ENCODE results near the gene SMYD4.
"Not testable (repeated sequence)": the region's sequence is repeated elsewhere in the genome, so short reads cannot be mapped to it uniquely, and the experiment has no call there.

The SMYD4 gene

GRCh38 chr17:1807890-1808289 is 21.8 kb downstream of the SMYD4 start:
- in situ Hi-C loops (cut with MboI; ENCODE audit: low sequenced_read_pairs), result no loop called here
- Histone ChIP-seq H3K36me3 (replicated peaks) (peaks cover 34% of the 10 kb centered on the region), H3K4me1 (peaks cover 2% of the 10 kb centered on the region; the same call in 1 of the 2 replicates), H3K9me3 (no peaks in the 10 kb centered on the region), H3K4me3 (no peak overlapping the region), H3K27me3 (ENCODE audit: low read depth) (no peaks in the 10 kb centered on the region)
- no peak for DNase-seq (ENCODE audit: low spot score in 2 of 2)

- H3K4me1 ChIP-seq, result no peaks in the 10 kb centered on the region
- no peak for DNase-seq (ENCODE audit: low spot score in 2 of 2)
- peaks cover 32% of the 10 kb centered on the region for H3K36me3 ChIP-seq (replicated peaks)
- H3K9me3 ChIP-seq, result no peaks in the 10 kb centered on the region
- in situ Hi-C loops (cut with MboI; ENCODE audit: low sequenced_read_pairs), result no loop called here
- no peaks in the 10 kb centered on the region for H3K27me3 ChIP-seq (ENCODE audit: low read depth)
- no peak overlapping the region for H3K4me3 ChIP-seq
Observed at GRCh38 chr17:1803280-1803679, 26.4 kb downstream of the SMYD4 start.

GRCh38 chr17:1802429-1802828 is 27.3 kb downstream of the SMYD4 start:
- Histone ChIP-seq H3K4me1 (no peaks in the 10 kb centered on the region), H3K27me3 (ENCODE audit: low read depth) (no peaks in the 10 kb centered on the region), H3K36me3 (replicated peaks) (peaks cover 34% of the 10 kb centered on the region), H3K4me3 (no peak overlapping the region), H3K9me3 (no peaks in the 10 kb centered on the region)
- in situ Hi-C loops (cut with MboI; ENCODE audit: low sequenced_read_pairs), result no loop called here
- no peak for DNase-seq (ENCODE audit: low spot score in 2 of 2)

- Histone ChIP-seq H3K27me3 (ENCODE audit: low read depth) (no peaks in the 10 kb centered on the region), H3K9me3 (no peaks in the 10 kb centered on the region), H3K36me3 (replicated peaks) (peaks cover 42% of the 10 kb centered on the region), H3K4me3 (no peak overlapping the region), H3K4me1 (no peaks in the 10 kb centered on the region)
- in situ Hi-C loops (cut with MboI; ENCODE audit: low sequenced_read_pairs), result no loop called here
- no peak for DNase-seq (ENCODE audit: low spot score in 2 of 2)
Observed at GRCh38 chr17:1800712-1801111, 29.0 kb downstream of the SMYD4 start.

GRCh38 chr17:1800240-1800639 is 29.5 kb downstream of the SMYD4 start:
- peaks cover 42% of the 10 kb centered on the region for H3K36me3 ChIP-seq (replicated peaks)

GRCh38 chr17:1797846-1798245 is 31.9 kb downstream of the SMYD4 start:
- H3K4me3 ChIP-seq; H3K27me3 ChIP-seq (ENCODE audit: low read depth); DNase-seq (ENCODE audit: low spot score in 2 of 2); H3K4me1 ChIP-seq; in situ Hi-C loops (cut with MboI; ENCODE audit: low sequenced_read_pairs); H3K9me3 ChIP-seq: not testable (repeated sequence)
- H3K36me3 ChIP-seq (replicated peaks), result peaks cover 34% of the 10 kb centered on the region

More at GRCh38 chr17:1800240-1800639, 29.5 kb downstream of the SMYD4 start:
- no peaks in the 10 kb centered on the region for H3K4me1 ChIP-seq
- no peaks in the 10 kb centered on the region for H3K27me3 ChIP-seq (ENCODE audit: low read depth)
- no peak for DNase-seq (ENCODE audit: low spot score in 2 of 2)
- in situ Hi-C loops (cut with MboI; ENCODE audit: low sequenced_read_pairs), result no loop called here
- no peak overlapping the region for H3K4me3 ChIP-seq
- H3K9me3 ChIP-seq, result no peaks in the 10 kb centered on the region

GRCh38 chr17:1797323-1797722 is 32.4 kb downstream of the SMYD4 start:
- no peak for DNase-seq (ENCODE audit: low spot score in 2 of 2)
- no peaks in the 10 kb centered on the region for H3K9me3 ChIP-seq
- in situ Hi-C loops (cut with MboI; ENCODE audit: low sequenced_read_pairs), result no loop called here
- H3K36me3 ChIP-seq (replicated peaks), result peaks cover 35% of the 10 kb centered on the region
- no peak overlapping the region for H3K4me3 ChIP-seq
- H3K4me1 ChIP-seq, result no peaks in the 10 kb centered on the region
- H3K27me3 ChIP-seq (ENCODE audit: low read depth), result no peaks in the 10 kb centered on the region

- Histone ChIP-seq H3K27me3 (ENCODE audit: low read depth) (no peaks in the 10 kb centered on the region), H3K4me3 (no peak overlapping the region), H3K36me3 (replicated peaks) (peaks cover 35% of the 10 kb centered on the region), H3K9me3 (no peaks in the 10 kb centered on the region), H3K4me1 (peaks cover under 1% of the 10 kb centered on the region; the same call in 1 of the 2 replicates)
- DNase-seq (ENCODE audit: low spot score in 2 of 2), result no peak
- in situ Hi-C loops (cut with MboI; ENCODE audit: low sequenced_read_pairs), result no loop called here
Observed at GRCh38 chr17:1796800-1797199, 32.9 kb downstream of the SMYD4 start.

- peaks cover 17% of the 10 kb centered on the region; the same call in 1 of the 2 replicates for H3K36me3 ChIP-seq (replicated peaks)
- no peak for DNase-seq (ENCODE audit: low spot score in 2 of 2)
- no peaks in the 10 kb centered on the region for H3K27me3 ChIP-seq (ENCODE audit: low read depth)
- no peaks in the 10 kb centered on the region for H3K9me3 ChIP-seq
- H3K4me3 ChIP-seq, result no peak overlapping the region
- H3K4me1 ChIP-seq, result peaks cover 4% of the 10 kb centered on the region
- in situ Hi-C loops (cut with MboI; ENCODE audit: low sequenced_read_pairs), result no loop called here
Observed at GRCh38 chr17:1793447-1793806, 36.3 kb downstream of the SMYD4 start.

GRCh38 chr17:1792495-1793446 is 36.9 kb downstream of the SMYD4 start:
- Histone ChIP-seq H3K4me3 (no peak overlapping the region), H3K4me1 (peaks cover 4% of the 10 kb centered on the region), H3K27me3 (ENCODE audit: low read depth) (no peaks in the 10 kb centered on the region), H3K9me3 (no peaks in the 10 kb centered on the region), H3K36me3 (replicated peaks) (peaks cover 14% of the 10 kb centered on the region; the same call in 1 of the 2 replicates)
- DNase-seq (ENCODE audit: low spot score in 2 of 2), result no peak
- in situ Hi-C loops (cut with MboI; ENCODE audit: low sequenced_read_pairs), result no loop called here

GRCh38 chr17:1789936-1790335 is 39.8 kb downstream of the SMYD4 start:
- no peaks in the 10 kb centered on the region for H3K27me3 ChIP-seq (ENCODE audit: low read depth)
- no peak overlapping the region for H3K4me3 ChIP-seq
- no peaks in the 10 kb centered on the region for H3K9me3 ChIP-seq
- DNase-seq (ENCODE audit: low spot score in 2 of 2), result no peak
- H3K4me1 ChIP-seq, result peaks cover 4% of the 10 kb centered on the region
- H3K36me3 ChIP-seq (replicated peaks), result peaks cover 12% of the 10 kb centered on the region
- in situ Hi-C loops (cut with MboI; ENCODE audit: low sequenced_read_pairs), result no loop called here

- H3K36me3 ChIP-seq (replicated peaks), result peaks cover 25% of the 10 kb centered on the region
- in situ Hi-C loops (cut with MboI; ENCODE audit: low sequenced_read_pairs), result no loop called here
- H3K4me1 ChIP-seq, result peaks cover 4% of the 10 kb centered on the region
- DNase-seq (ENCODE audit: low spot score in 2 of 2), result no peak
- H3K9me3 ChIP-seq, result no peaks in the 10 kb centered on the region
- no peak overlapping the region for H3K4me3 ChIP-seq
- no peaks in the 10 kb centered on the region for H3K27me3 ChIP-seq (ENCODE audit: low read depth)
Observed at GRCh38 chr17:1787301-1787902, 42.3 kb downstream of the SMYD4 start.

GRCh38 chr17:1786708-1787107 is 43.0 kb downstream of the SMYD4 start:
- H3K36me3 ChIP-seq (replicated peaks), result peaks cover 25% of the 10 kb centered on the region
- H3K4me3 ChIP-seq, result no peak overlapping the region
- H3K9me3 ChIP-seq, result no peaks in the 10 kb centered on the region
- DNase-seq (ENCODE audit: low spot score in 2 of 2), result no peak
- peaks cover 3% of the 10 kb centered on the region for H3K4me1 ChIP-seq
- H3K27me3 ChIP-seq (ENCODE audit: low read depth), result no peaks in the 10 kb centered on the region
- in situ Hi-C loops (cut with MboI; ENCODE audit: low sequenced_read_pairs), result no loop called here

- H3K36me3 ChIP-seq (replicated peaks), result peaks cover 30% of the 10 kb centered on the region
- in situ Hi-C loops (cut with MboI; ENCODE audit: low sequenced_read_pairs), result no loop called here
Observed at GRCh38 chr17:1785930-1786329, 43.8 kb downstream of the SMYD4 start.

More at GRCh38 chr17:1785930-1786329, 43.8 kb downstream of the SMYD4 start:
- Histone ChIP-seq H3K9me3 (no peaks in the 10 kb centered on the region), H3K4me3 (no peak overlapping the region), H3K4me1 (no peaks in the 10 kb centered on the region), H3K27me3 (ENCODE audit: low read depth) (no peaks in the 10 kb centered on the region)
- no peak for DNase-seq (ENCODE audit: low spot score in 2 of 2)
